Activated CD4-positive, alpha-beta T cell treated with anti-CD3 and anti-CD28 coated beads for 4 hours (primary cell): Measurements from ENCODE around the gene GJB3.

Source experiments
- DNase-seq, 2 donors: peaks; one replicate each; pipeline ENCODE4 v3.0.0-alpha.2; 2020

The GJB3 gene

GRCh38 chr1:34827341-34827941, 46.4 kb downstream of the GJB3 start:
- no peak for DNase-seq

- no peak for DNase-seq
Observed at GRCh38 chr1:34828611-34829010, 47.6 kb downstream of the GJB3 start.

GRCh38 chr1:34829250-34829649, 48.2 kb downstream of the GJB3 start:
- DNase-seq, result no peak

GRCh38 chr1:34831721-34832246, 50.8 kb downstream of the GJB3 start:
- no peak for DNase-seq

- no peak for DNase-seq
Observed at GRCh38 chr1:34833711-34834110, 52.7 kb downstream of the GJB3 start.
